Prostate gland (tissue), 2 donors: ENCODE results near the gene DAPK1.

ENCODE experiments used
- CTCF ChIP-seq, 4 experiments: fragments of 200-600 bp in 2 of 4; fragments of 450-650 bp in 2 of 4; sonication (generic) in 2 of 4; IDR thresholded peaks; 1 replicate in 3 of 4; 2 replicates in 1 of 4; pipeline ENCODE4 v1.5.1; 2016 to 2019; ENCODE audit warnings: antibody characterized with exemption in 4 of 4, mild to moderate bottlenecking in 2 of 4, moderate library complexity in 2 of 4
- POLR2AphosphoS5 ChIP-seq: sonication (generic); formaldehyde crosslinking; IDR thresholded peaks from one replicate; pipeline ENCODE4 v1.6.1; 2017; ENCODE audit warnings: antibody characterized with exemption

- TF ChIP-seq POLR2AphosphoS5 = no peak
- no peak for TF ChIP-seq CTCF (IDR thresholded peaks at IDR 0.05)
Observed at GRCh38 chr9:87513880-87514535, 16.3 kb downstream of the DAPK1 start.
